H1 (cell line): ENCODE results near the gene KCNIP3. TPM values are rescaled to one million over a fixed set of nuclear protein-coding genes. Genes with fewer than 3 reads are reported as not detected.

Experiments used
- CTCF ChIA-PET: fragments of 300-600 bp; sonication (Branson Sonifier 250); formaldehyde crosslinking; loops from one replicate; lab custom pipeline; 2021; ENCODE audit not compliant: partially characterized antibody; lab: Charles Lee
- POLR2A ChIA-PET: fragments of 300-600 bp; sonication (Branson Sonifier 250); formaldehyde crosslinking; loops from one replicate; lab custom pipeline; 2021; ENCODE audit warnings: inconsistent platforms; ENCODE audit not compliant: partially characterized antibody; lab: Charles Lee
- DNase-seq, 2 experiments: peaks; one replicate each; pipeline versions ENCODE4 v3.0.0 to v3.0.0-alpha.2; 2010 to 2022; ENCODE audit warnings: low spot score in 2 of 2, low read depth in 1 of 2, mixed read lengths in 1 of 2
- FAIRE-seq: peaks from 2 replicates; lab custom pipeline; 2011; peaks lifted over from hg19 to GRCh38; lab: Jason Lieb, UNC
- H2AFZ ChIP-seq: 2 replicates; pipeline ENCODE4 v1.8.1; 2012; ENCODE audit warnings: low read length, inconsistent platforms
- H2AK5ac ChIP-seq: 2 replicates; pipeline ENCODE4 v1.6.1; 2013; ENCODE audit warnings: low read depth, low read length
- H2BK120ac ChIP-seq: replicated peaks from 2 replicates; pipeline ENCODE3; 2013; ENCODE audit warnings: low read depth, low read length, inconsistent platforms
- H2BK12ac ChIP-seq: 2 replicates; pipeline ENCODE4 v1.6.1; 2013; ENCODE audit warnings: low read depth, low read length
- H2BK15ac ChIP-seq: 2 replicates; pipeline ENCODE4 v1.6.1; 2013; ENCODE audit warnings: low read length
- H2BK20ac ChIP-seq: 2 replicates; pipeline ENCODE4 v1.6.1; 2013; ENCODE audit warnings: low read length
- H2BK5ac ChIP-seq: 2 replicates; pipeline ENCODE4 v1.6.1; 2013; ENCODE audit warnings: low read depth, low read length
- H3K14ac ChIP-seq: 2 replicates; pipeline ENCODE4 v1.6.1; 2013; ENCODE audit warnings: inconsistent platforms; ENCODE audit not compliant: insufficient read length
- H3K18ac ChIP-seq: 2 replicates; pipeline ENCODE4 v1.6.1; 2013; ENCODE audit warnings: low read length; ENCODE audit errors: extremely low read depth
- H3K23ac ChIP-seq: 2 replicates; pipeline ENCODE4 v1.6.1; 2013; ENCODE audit warnings: inconsistent platforms; ENCODE audit not compliant: insufficient read length
- H3K23me2 ChIP-seq: 2 replicates; pipeline ENCODE4 v1.6.1; 2013; ENCODE audit warnings: low read depth, low read length
- H3K27ac ChIP-seq: 2 replicates; pipeline ENCODE4 v1.6.1; 2011; ENCODE audit warnings: low read depth, low read length, inconsistent platforms
- H3K27me3 ChIP-seq, 4 experiments: replicated peaks in 1 of 4; 1 replicate in 1 of 4; 2 replicates in 3 of 4; pipeline versions ENCODE4 v1.6.1 to v1.8.1; 2011 to 2013; ENCODE audit warnings: low read length in 3 of 4, mild to moderate bottlenecking in 3 of 4, inconsistent platforms in 2 of 4, mixed read lengths in 2 of 4, moderate library complexity in 1 of 4; ENCODE audit not compliant: control insufficient read depth in 3 of 4, insufficient read depth in 3 of 4; ENCODE audit errors: extremely low read depth in 1 of 4
- H3K36me3 ChIP-seq, 4 experiments: 2 replicates each; pipeline versions ENCODE4 v1.6.1 to v1.8.1; 2011 to 2013; ENCODE audit warnings: mild to moderate bottlenecking in 4 of 4, low read length in 3 of 4, moderate library complexity in 2 of 4, control low read depth in 1 of 4, inconsistent platforms in 1 of 4; ENCODE audit not compliant: insufficient read depth in 4 of 4, control insufficient read depth in 2 of 4
- H3K4ac ChIP-seq: replicated peaks from 2 replicates; pipeline ENCODE3; 2013; ENCODE audit warnings: low read length, low read depth, mixed read lengths, inconsistent platforms; ENCODE audit not compliant: insufficient read length
- H3K4me1 ChIP-seq, 4 experiments: replicated peaks in 1 of 4; 1 replicate in 1 of 4; 2 replicates in 3 of 4; pipeline versions ENCODE4 v1.6.1 to v1.8.1; 2011 to 2013; ENCODE audit warnings: low read length in 3 of 4, inconsistent platforms in 2 of 4, mixed read lengths in 1 of 4; ENCODE audit not compliant: insufficient read depth in 4 of 4, control insufficient read depth in 3 of 4
- H3K4me2 ChIP-seq, 2 experiments: 2 replicates each; pipeline versions ENCODE4 v1.6.1 to v1.8.1; 2011 to 2013; ENCODE audit warnings: low read depth in 2 of 2, low read length in 2 of 2, control low read depth in 1 of 2, inconsistent platforms in 1 of 2, mild to moderate bottlenecking in 1 of 2; ENCODE audit not compliant: insufficient read depth in 1 of 2
- H3K4me3 ChIP-seq, 4 experiments: fragments of 200-600, 300-600 bp in 1 of 4; sonication (generic), shearing (Covaris generic), sonication (Bioruptor Twin) in 1 of 4; 2 replicates each; pipeline versions ENCODE4 v1.5.1 to v1.8.1; 2011 to 2016; ENCODE audit warnings: low read length in 4 of 4, low read depth in 3 of 4, control low read depth in 2 of 4, inconsistent platforms in 2 of 4, mild to moderate bottlenecking in 2 of 4, mixed read lengths in 1 of 4, moderate library complexity in 1 of 4; ENCODE audit not compliant: insufficient read depth in 2 of 4; ENCODE audit errors: extremely low read depth in 1 of 4
- H3K56ac ChIP-seq: replicated peaks from 2 replicates; pipeline ENCODE3; 2013; ENCODE audit warnings: low read depth, mild to moderate bottlenecking, mixed read lengths, low read length, inconsistent platforms; ENCODE audit not compliant: insufficient read length
- H3K79me1 ChIP-seq: 2 replicates; pipeline ENCODE4 v1.6.1; 2013; ENCODE audit warnings: low read depth, low read length, control low read depth
- H3K79me2 ChIP-seq, 2 experiments: 2 replicates each; pipeline versions ENCODE4 v1.6.1 to v1.8.1; 2012 to 2013; ENCODE audit warnings: low read length in 2 of 2, mild to moderate bottlenecking in 2 of 2, inconsistent platforms in 1 of 2; ENCODE audit not compliant: insufficient read depth in 2 of 2, control insufficient read depth in 1 of 2
- H3K9ac ChIP-seq, 4 experiments: replicated peaks in 1 of 4; 1 replicate in 1 of 4; 2 replicates in 3 of 4; pipeline versions ENCODE4 v1.6.1 to v1.8.1; 2011 to 2013; ENCODE audit warnings: low read depth in 3 of 4, low read length in 3 of 4, control low read depth in 2 of 4, mild to moderate bottlenecking in 2 of 4, moderate library complexity in 2 of 4, inconsistent platforms in 1 of 4; ENCODE audit errors: extremely low read depth in 1 of 4
- H3K9me3 ChIP-seq, 2 experiments: 2 replicates each; pipeline versions ENCODE4 v1.6.1 to v1.8.1; 2012 to 2013; ENCODE audit warnings: mild to moderate bottlenecking in 2 of 2, moderate library complexity in 2 of 2, control low read depth in 1 of 2, inconsistent platforms in 1 of 2, low read depth in 1 of 2, low read length in 1 of 2, mixed read lengths in 1 of 2; ENCODE audit not compliant: insufficient read depth in 2 of 2
- H4K20me1 ChIP-seq, 2 experiments: replicated peaks in 1 of 2; 2 replicates each; pipeline versions ENCODE3 to v1.8.1; 2011 to 2013; ENCODE audit warnings: inconsistent platforms in 2 of 2, low read length in 2 of 2, mild to moderate bottlenecking in 1 of 2; ENCODE audit not compliant: insufficient read depth in 2 of 2, control insufficient read depth in 1 of 2
- H4K5ac ChIP-seq: 2 replicates; pipeline ENCODE4 v1.6.1; 2013; ENCODE audit warnings: low read length, low read depth, mixed read lengths, inconsistent platforms; ENCODE audit not compliant: insufficient read length
- H4K8ac ChIP-seq: 2 replicates; pipeline ENCODE4 v1.8.0; 2013; ENCODE audit warnings: mild to moderate bottlenecking, moderate library complexity, low read length, inconsistent platforms; ENCODE audit not compliant: insufficient read depth; ENCODE audit errors: extremely low read depth
- H4K91ac ChIP-seq: replicated peaks from 2 replicates; pipeline ENCODE3; 2013; ENCODE audit warnings: low read length, mixed read lengths, inconsistent platforms; ENCODE audit not compliant: insufficient read length
- EGR1 ChIP-seq: IDR thresholded peaks from 2 replicates; pipeline ENCODE4 v1.6.1; 2011; ENCODE audit warnings: low read depth, low read length, borderline replicate concordance
- GABPA ChIP-seq: IDR thresholded peaks from 2 replicates; pipeline ENCODE4 v1.6.1; 2011; ENCODE audit warnings: mild to moderate bottlenecking, low read length, moderate library complexity, borderline replicate concordance; ENCODE audit not compliant: insufficient read depth
- GTF2F1 ChIP-seq: IDR thresholded peaks from 2 replicates; pipeline ENCODE4 v1.6.1; 2012; ENCODE audit warnings: low read depth, low read length, improper control_type of control experiment, borderline replicate concordance
- JUND ChIP-seq: IDR thresholded peaks from 2 replicates; pipeline ENCODE4 v1.6.1; 2011; ENCODE audit warnings: mild to moderate bottlenecking, improper control_type of control experiment, low read length
- MAFK ChIP-seq: IDR thresholded peaks from 2 replicates; pipeline ENCODE4 v1.6.1; 2012; ENCODE audit warnings: low read depth, mild to moderate bottlenecking, improper control_type of control experiment, low read length
- POLR2A ChIP-seq, 2 experiments: IDR thresholded peaks; 1 replicate in 1 of 2; 2 replicates in 1 of 2; pipeline ENCODE4 v1.6.1; 2011; ENCODE audit warnings: low read depth in 2 of 2, low read length in 2 of 2, mild to moderate bottlenecking in 2 of 2; ENCODE audit errors: control extremely low read depth in 1 of 2
- RBBP5 ChIP-seq: IDR thresholded peaks from 2 replicates; pipeline ENCODE4 v1.7.1; 2012; ENCODE audit warnings: low read depth, mild to moderate bottlenecking, inconsistent platforms, low read length, moderate library complexity, borderline replicate concordance
- RNF2 ChIP-seq: fragments of 200-900, 300-1000 bp; sonication (generic); IDR thresholded peaks from 2 replicates; pipeline ENCODE4 v1.7.1; 2016; ENCODE audit warnings: borderline replicate concordance, low read depth, mild to moderate bottlenecking, antibody characterized with exemption, low read length; ENCODE audit not compliant: poor library complexity, severe bottlenecking; ENCODE audit errors: missing control alignments
- SP4 ChIP-seq: IDR thresholded peaks from 2 replicates; pipeline ENCODE4 v1.6.1; 2012; ENCODE audit warnings: low read length, inconsistent platforms
- TAF1 ChIP-seq: IDR thresholded peaks from 2 replicates; pipeline ENCODE4 v1.6.1; 2011; ENCODE audit warnings: mild to moderate bottlenecking, low read depth, low read length
- TAF7 ChIP-seq: optimal IDR thresholded peaks from 2 replicates; pipeline ENCODE3; 2011; ENCODE audit warnings: low read depth, mild to moderate bottlenecking, inconsistent platforms, low read length, moderate library complexity, borderline replicate concordance
- WGBS, 2 experiments: shearing (Covaris generic) in 1 of 2; methylation state at CpG; one replicate each; pipeline versions ENCODE4 v1.1.6 to v1.1.7; 2013 to 2015; ENCODE audit warnings: low lambda C conversion rate in 2 of 2, mixed read lengths in 2 of 2, inconsistent platforms in 1 of 2, low coverage in 1 of 2, missing lambda C conversion rate in 1 of 2; ENCODE audit not compliant: insufficient replicate concordance in 2 of 2, insufficient coverage in 1 of 2, insufficient read length in 1 of 2; ENCODE audit errors: extremely low coverage in 1 of 2, missing lambda C conversion rate in 1 of 2; 5-methylcytosine and 5-hydroxymethylcytosine counted together
- polyA plus RNA-seq, 7 experiments: library from polyadenylated mRNA; depleted of rRNA in 3 of 7; stranded (reverse) in 5 of 7; unstranded in 2 of 7; fragments of >200 nt in 5 of 7; fragments of 200-250 nt in 2 of 7; gene quantifications; 1 replicate in 5 of 7; 2 replicates in 1 of 7; 4 replicates in 1 of 7; pipeline versions ENCODE4 v1.2.1 to v1.2.3, GENCODE V29; 2011 to 2013; ENCODE audit warnings: missing spikeins in 2 of 7, mixed read lengths in 2 of 7
- total RNA-seq: library from RNA; stranded (reverse); fragmentation: NEBNext Ultra II Directional; extraction: Animal tissue kit (Norgen Biotek cat#: 25700); gene quantifications from 2 replicates; pipeline ENCODE4 v1.2.1, GENCODE V29; 2021
- TF ChIP-seq, protein P1 (sequence below): IDR thresholded peaks from 2 replicates; pipeline ENCODE4 v1.6.1; 2011; ENCODE audit warnings: low read length, improper control_type of control experiment

Gene KCNIP3
- total and polyA plus RNA-seq, 2 of the 8 experiments (the other 6 are each of a cell fraction or from before 2014, with no cell fraction given), result 0.33 to 1.9 TPM

DNA sequence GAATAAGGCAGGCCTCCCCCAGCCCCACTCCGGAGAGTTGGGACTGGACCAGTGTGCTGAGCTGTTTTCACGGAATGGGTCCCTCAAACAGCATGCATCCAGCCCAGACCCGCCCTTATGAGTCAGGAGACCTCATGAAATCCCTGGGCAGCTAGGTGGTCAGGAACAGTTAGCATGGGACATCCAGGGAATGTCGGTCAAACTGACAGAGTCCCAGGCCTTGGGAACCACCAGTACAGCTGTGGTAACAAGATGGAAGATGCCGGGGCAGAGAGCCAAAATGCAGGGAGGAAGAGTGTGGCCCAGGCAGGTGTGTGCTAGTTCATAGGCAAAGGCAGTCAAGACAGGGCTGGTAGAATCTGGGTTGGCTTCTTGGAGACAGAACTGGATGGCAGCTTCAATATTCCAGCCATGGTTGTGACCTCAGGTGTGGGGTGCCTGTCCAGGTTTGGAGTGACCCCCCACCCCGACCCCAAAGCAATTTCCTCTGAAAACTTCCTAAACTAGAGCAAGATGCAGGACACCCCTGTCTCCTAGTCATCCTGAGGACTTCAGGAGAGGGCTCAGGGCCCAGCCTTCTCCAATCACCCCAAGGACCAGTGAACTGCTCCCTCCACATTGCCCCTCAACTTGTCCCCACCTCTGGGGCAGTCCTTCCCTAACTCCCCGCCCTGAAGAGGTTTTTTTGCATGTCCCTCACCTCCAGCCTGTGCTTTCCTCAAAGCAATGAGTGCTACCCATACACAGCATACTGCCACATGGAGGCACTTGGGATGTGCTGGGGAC is 46.5 kb downstream of the KCNIP3 start:
- Histone ChIP-seq H4K91ac (no peak overlapping the region), H4K8ac (no peak overlapping the region), H3K4ac (no peak overlapping the region), H3K23me2 (peaks cover 5% of the 10 kb centered on the region; the same call in 1 of the 2 replicates), H3K18ac (no peak overlapping the region), H3K9me3 (peaks cover 29 to 44% of the 10 kb centered on the region in 2 experiments), H2BK15ac (no peak overlapping the region), H3K4me1 (peaks cover 0 to 2% (median 0%) of the 10 kb centered on the region in 4 experiments; a peak in 2 of 7 replicates), H3K14ac (no peak overlapping the region), H2BK20ac (no peak overlapping the region), H3K56ac (no peak overlapping the region), H3K4me2 (no peak overlapping the region), H2AK5ac (no peak overlapping the region), H3K27me3 (peaks cover 31 to 52% (median 42%) of the 10 kb centered on the region in 4 experiments), H2BK5ac (no peak overlapping the region), H2BK120ac (no peak overlapping the region), H3K4me3 (no peak overlapping the region), H3K27ac (no peak overlapping the region), H3K79me1 (no peaks in the 10 kb centered on the region), H4K20me1 (peaks cover 0 to 5% of the 10 kb centered on the region in 2 experiments), H2AFZ (no peak overlapping the region), H2BK12ac (no peak overlapping the region), H3K9ac (no peak overlapping the region), H3K23ac (no peak overlapping the region), H4K5ac (no peak overlapping the region), H3K79me2 (no peaks in the 10 kb centered on the region), H3K36me3 (no peaks in the 10 kb centered on the region; a peak in 1 of 8 replicates)
- ChIA-PET POLR2A (no interaction called here), CTCF (no interaction called here)
- FAIRE-seq (no peak), DNase-seq (no peak)
- 74% methylated on average over 7 of the region's 7 CpGs; no CpG with 5 or more reads in 1 of the 2 experiments for WGBS, 2 experiments
- TF ChIP-seq, protein P1, sequence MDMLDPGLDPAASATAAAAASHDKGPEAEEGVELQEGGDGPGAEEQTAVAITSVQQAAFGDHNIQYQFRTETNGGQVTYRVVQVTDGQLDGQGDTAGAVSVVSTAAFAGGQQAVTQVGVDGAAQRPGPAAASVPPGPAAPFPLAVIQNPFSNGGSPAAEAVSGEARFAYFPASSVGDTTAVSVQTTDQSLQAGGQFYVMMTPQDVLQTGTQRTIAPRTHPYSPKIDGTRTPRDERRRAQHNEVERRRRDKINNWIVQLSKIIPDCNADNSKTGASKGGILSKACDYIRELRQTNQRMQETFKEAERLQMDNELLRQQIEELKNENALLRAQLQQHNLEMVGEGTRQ, result no peak
- TF ChIP-seq GTF2F1 (no peak), GABPA (no peak), RBBP5 (no peak), SP4 (no peak), JUND (no peak), MAFK (no peak), TAF7 (no peak), EGR1 (no peak), POLR2A (IDR thresholded peaks at IDR 0.05; ENCODE audit: control extremely low read depth in 1 of 2, low read depth in 2 of 2, low read length in 2 of 2) (no peak), RNF2 (no peak), TAF1 (no peak)
